ENCODE data around the gene PTP4A1. TPM values are rescaled to one million over a fixed set of nuclear protein-coding genes. Genes with fewer than 3 reads are reported as not detected.
A peak's percentile ranks its signal among the peaks of the same experiment; 100 is the strongest.

Gene PTP4A1
- total RNA-seq, 1 donor from 2014 or later: 181 TPM

GRCh38 chr6:63565727-63566596, 6.3 kb upstream of the PTP4A1 start:
- FAIRE-seq (no peak), DNase-seq (ENCODE audit: low read depth) (no peak)
- Histone ChIP-seq H3K36me3 (ENCODE audit: control insufficient read depth, insufficient read depth, low read length) (no peaks in the 10 kb centered on the region), H3K27me3 (ENCODE audit: control insufficient read depth, insufficient read depth, low read length) (no peaks in the 10 kb centered on the region), H3K4me3 (ENCODE audit: low read depth, low read length) (no peak overlapping the region)
- TF ChIP-seq CTCF (IDR thresholded peaks at IDR 0.05; ENCODE audit: insufficient read depth, low read length, severe bottlenecking): no peak

GRCh38 chr6:63567966-63568365, 4.3 kb upstream of the PTP4A1 start:
- FAIRE-seq: no peak
- Histone ChIP-seq H3K4me3 (ENCODE audit: low read depth, low read length) (no peak overlapping the region), H3K27me3 (ENCODE audit: control insufficient read depth, insufficient read depth, low read length) (no peaks in the 10 kb centered on the region), H3K36me3 (ENCODE audit: control insufficient read depth, insufficient read depth, low read length) (no peaks in the 10 kb centered on the region)
- TF ChIP-seq CTCF (IDR thresholded peaks at IDR 0.05; ENCODE audit: insufficient read depth, low read length, severe bottlenecking): no peak
- DNase-seq (ENCODE audit: low read depth): no peak

GRCh38 chr6:63571361-63572043, 778 bp upstream of the PTP4A1 start:
- DNase-seq (ENCODE audit: low read depth) (peak; percentile 94), FAIRE-seq (no peak)
- H3K27me3 ChIP-seq (ENCODE audit: control insufficient read depth, insufficient read depth, low read length): no peaks in the 10 kb centered on the region
- peaks cover 2% of the 10 kb centered on the region for H3K36me3 ChIP-seq (ENCODE audit: control insufficient read depth, insufficient read depth, low read length)
- peak overlapping the region; percentile 95 for H3K4me3 ChIP-seq (ENCODE audit: low read depth, low read length)
- peak; percentile 30 for TF ChIP-seq CTCF (IDR thresholded peaks at IDR 0.05; ENCODE audit: insufficient read depth, low read length, severe bottlenecking)

- no peak for TF ChIP-seq CTCF (IDR thresholded peaks at IDR 0.05; ENCODE audit: insufficient read depth, low read length, severe bottlenecking)
- FAIRE-seq (no peak), DNase-seq (ENCODE audit: low read depth) (no peak)
- Histone ChIP-seq H3K4me3 (ENCODE audit: low read depth, low read length) (peak overlapping the region; percentile 95), H3K27me3 (ENCODE audit: control insufficient read depth, insufficient read depth, low read length) (no peaks in the 10 kb centered on the region), H3K36me3 (ENCODE audit: control insufficient read depth, insufficient read depth, low read length) (peaks cover 7% of the 10 kb centered on the region)
These were observed 431 bp downstream of the PTP4A1 start for GRCh38 chr6:63572747-63573075.

GRCh38 chr6:63573076-63573898, 1.0 kb downstream of the PTP4A1 start:
- Histone ChIP-seq H3K27me3 (ENCODE audit: control insufficient read depth, insufficient read depth, low read length) (no peaks in the 10 kb centered on the region), H3K4me3 (ENCODE audit: low read depth, low read length) (peak overlapping the region; percentile 95), H3K36me3 (ENCODE audit: control insufficient read depth, insufficient read depth, low read length) (peaks cover 8% of the 10 kb centered on the region)
- DNase-seq (ENCODE audit: low read depth) (peak; percentile 89), FAIRE-seq (no peak)
- TF ChIP-seq CTCF (IDR thresholded peaks at IDR 0.05; ENCODE audit: insufficient read depth, low read length, severe bottlenecking): no peak

All from bronchial epithelial cell (primary cell).